ENCODE data around the gene ASCC1. TPM values are rescaled to one million over a fixed set of nuclear protein-coding genes. Genes with fewer than 3 reads are reported as not detected.

The ASCC1 gene
- polyA plus RNA-seq, 2 of the 4 experiments (the other 2 are of a cell fraction), result 56.5 to 82.3 TPM

- WGBS (ENCODE audit: missing lambda C conversion rate), result 82% methylated on average over 1 of the region's 1 CpG
- no peak for DNase-seq (ENCODE audit: low read depth in 1 of 2, low spot score in 1 of 2)
- no peak overlapping the region for H3K27ac ChIP-seq
- H3K4me2 ChIP-seq, result no peak overlapping the region
- TF ChIP-seq JUNB (IDR thresholded peaks at IDR 0.05), result no peak
- no peak for TF ChIP-seq MAX (IDR thresholded peaks at IDR 0.05)
- TF ChIP-seq CHD2 (IDR thresholded peaks at IDR 0.05; ENCODE audit: low read length, partially characterized antibody), result no peak
- no peak for TF ChIP-seq USF2 (IDR thresholded peaks at IDR 0.05)
- no peak for TF ChIP-seq TFCP2L1 (CRISPR knock-in tag; IDR thresholded peaks at IDR 0.05)
- TF ChIP-seq KDM1A (IDR thresholded peaks at IDR 0.05; ENCODE audit: low read depth), result no peak
- TF ChIP-seq ZNF302 (CRISPR knock-in tag; IDR thresholded peaks at IDR 0.05), result no peak
- TF ChIP-seq HDAC2 (IDR thresholded peaks at IDR 0.05), result no peak
- no peak for TF ChIP-seq EP300 (IDR thresholded peaks at IDR 0.05)
- no peak for TF ChIP-seq PHF8 (IDR thresholded peaks at IDR 0.05; ENCODE audit: borderline replicate concordance, low read depth)
- TF ChIP-seq HMGXB4 (CRISPR knock-in tag; IDR thresholded peaks at IDR 0.05; ENCODE audit: borderline replicate concordance), result no peak
- TF ChIP-seq POLR2AphosphoS2 (conservative IDR thresholded peaks at IDR 0.05; ENCODE audit: low read length), result no peak
- no peak for TF ChIP-seq BHLHE40 (IDR thresholded peaks at IDR 0.05; ENCODE audit: low read depth, low read length)
- TF ChIP-seq NR3C1 (IDR thresholded peaks at IDR 0.05), result no peak
- no peak for TF ChIP-seq MAFK (IDR thresholded peaks at IDR 0.05; ENCODE audit: partially characterized antibody)
- H3K4me1 ChIP-seq, result peaks cover 39% of the 10 kb centered on the region; the same call in 2 of the 3 replicates
- no peaks in the 10 kb centered on the region for H3K9me3 ChIP-seq
- no peak for ATAC-seq
- H3K4me3 ChIP-seq, result no peak overlapping the region
- ChIA-PET POLR2A (interaction anchor here (2.1 kb wide), 1 partner anchor 149 kb away, joined by 10 read pairs; the partner anchor contains the start of gene DDIT4), CTCF (interaction anchor here (0.6 to 6.2 kb wide), 18 partner anchors 8 to 217 kb away, joined by 3 to 91 read pairs (median 10); partner anchors contain the start of genes ANAPC16, ASCC1 and DDIT4)
- FAIRE-seq, result no peak
These were observed 91.1 kb downstream of the ASCC1 start for GRCh38 chr10:72124989-72125388.

- H3K4me1 ChIP-seq, result peaks cover 39% of the 10 kb centered on the region; the same call in 2 of the 3 replicates
- H3K27ac ChIP-seq, result no peak overlapping the region
- FAIRE-seq (no peak), ATAC-seq (no peak), DNase-seq (ENCODE audit: low read depth in 1 of 2, low spot score in 1 of 2) (no peak)
- H3K4me2 ChIP-seq, result no peak overlapping the region
- H3K4me3 ChIP-seq, result no peak overlapping the region
- POLR2A ChIA-PET, result no interaction called here
- CTCF ChIA-PET, result interaction anchor here (0.6 to 6.1 kb wide), 8 partner anchors 11 to 215 kb away, joined by 3 to 91 read pairs (median 6); no protein-coding TSS in a partner anchor
- no peak for TF ChIP-seq REST (IDR thresholded peaks at IDR 0.05)
- no peak for TF ChIP-seq ZFP36 (IDR thresholded peaks at IDR 0.05; ENCODE audit: borderline replicate concordance, partially characterized antibody)
- no peak for TF ChIP-seq KDM1A (IDR thresholded peaks at IDR 0.05; ENCODE audit: low read depth)
- TF ChIP-seq HOXA7 (CRISPR knock-in tag; IDR thresholded peaks at IDR 0.05), result no peak
- no peak for TF ChIP-seq CHD2 (IDR thresholded peaks at IDR 0.05; ENCODE audit: low read length, partially characterized antibody)
- no peak for TF ChIP-seq HOXB13 (CRISPR knock-in tag; IDR thresholded peaks at IDR 0.05; ENCODE audit: low read depth)
- no peak for TF ChIP-seq TP53 (CRISPR knock-in tag; IDR thresholded peaks at IDR 0.05)
- TF ChIP-seq POLR2A (IDR thresholded peaks at IDR 0.05; ENCODE audit: low read length), result no peak
- no peak for TF ChIP-seq POLR2AphosphoS2 (conservative IDR thresholded peaks at IDR 0.05; ENCODE audit: low read length)
- no peak for TF ChIP-seq RARB (CRISPR knock-in tag; IDR thresholded peaks at IDR 0.05)
- TF ChIP-seq ATOH8 (CRISPR knock-in tag; IDR thresholded peaks at IDR 0.05; ENCODE audit: low read depth), result no peak
- no peak for TF ChIP-seq NPAS2 (CRISPR knock-in tag; IDR thresholded peaks at IDR 0.05; ENCODE audit: borderline replicate concordance)
- no peak for TF ChIP-seq CBX8 (IDR thresholded peaks at IDR 0.05)
- no peak for TF ChIP-seq MAFK (IDR thresholded peaks at IDR 0.05; ENCODE audit: partially characterized antibody)
- TF ChIP-seq MAZ (IDR thresholded peaks at IDR 0.05; ENCODE audit: borderline replicate concordance, low read depth, low read length), result no peak
- no peak for TF ChIP-seq PBX3 (IDR thresholded peaks at IDR 0.05)
- TF ChIP-seq FOXS1 (CRISPR knock-in tag; IDR thresholded peaks at IDR 0.05), result no peak
- no peak for TF ChIP-seq CBX2 (IDR thresholded peaks at IDR 0.05; ENCODE audit: borderline replicate concordance, low read depth)
- no peak for TF ChIP-seq RCOR1 (IDR thresholded peaks at IDR 0.05; ENCODE audit: low read depth, low read length)
- no peak for TF ChIP-seq RAD21 (conservative IDR thresholded peaks at IDR 0.05 in 1 of 2, IDR thresholded peaks at IDR 0.05 in 1 of 2)
- H3K9me3 ChIP-seq, result no peaks in the 10 kb centered on the region
These were observed 91.7 kb downstream of the ASCC1 start for GRCh38 chr10:72124381-72124780.
